PC-3 (cell line): ENCODE results near the gene MTHFD1. TPM values are rescaled to one million over a fixed set of nuclear protein-coding genes. Genes with fewer than 3 reads are reported as not detected.

Experiments used
- ATAC-seq: fragments of 200-7000 bp; cut with Tn5 transposase; 2 replicates; pipeline ENCODE4 v1.9.1; 2020; ENCODE audit warnings: mild to moderate bottlenecking, moderate library complexity
- BruUV-seq: library from RNA; stranded (reverse); fragments of 400-500 nt; replicated peaks from 2 replicates; lab custom pipeline; 2021; lab: Mats Ljungman, UMichigan
- CTCF ChIA-PET: fragments of 300-600 bp; sonication (Branson Sonifier 250); formaldehyde crosslinking; loops from one replicate; lab custom pipeline; 2022; ENCODE audit warnings: antibody characterized with exemption; lab: Charles Lee
- POLR2A ChIA-PET: fragments of 300-600 bp; sonication (Branson Sonifier 250); formaldehyde crosslinking; loops from one replicate; lab custom pipeline; 2022; ENCODE audit warnings: antibody characterized with exemption; ENCODE audit not compliant: unreplicated experiment; lab: Charles Lee
- DNase-seq: peaks from one replicate; pipeline ENCODE4 v3.0.0-alpha.2; 2015
- H2AFZ ChIP-seq: fragments of 300-600 bp; sonication (generic); 2 replicates; pipeline ENCODE4 v1.6.0; 2016; ENCODE audit warnings: antibody characterized with exemption, low read length
- H3F3A ChIP-seq: fragments of 300-600 bp; sonication (generic); one replicate; pipeline ENCODE4 v1.6.0; 2017; ENCODE audit warnings: antibody characterized with exemption, low read length, control low read depth, mild to moderate bottlenecking; ENCODE audit not compliant: unreplicated experiment
- H3K27ac ChIP-seq: fragments of 300-600 bp; sonication (generic); 2 replicates; pipeline ENCODE4 v1.5.1; 2016; ENCODE audit warnings: mild to moderate bottlenecking, low read length
- H3K27me3 ChIP-seq: fragments of 300-600 bp; sonication (generic); 2 replicates; pipeline ENCODE4 v1.6.1; 2016; ENCODE audit warnings: low read length, mixed read lengths
- H3K36me3 ChIP-seq: fragments of 300-600 bp; sonication (generic); 2 replicates; pipeline ENCODE4 v1.6.1; 2016; ENCODE audit warnings: low read depth, mixed run types, low read length, mixed read lengths
- H3K4me1 ChIP-seq: fragments of 300-600 bp; sonication (generic); 2 replicates; pipeline ENCODE4 v1.5.1; 2016; ENCODE audit warnings: low read length; ENCODE audit not compliant: insufficient read depth
- H3K4me2 ChIP-seq: fragments of 300-600 bp; sonication (generic); 2 replicates; pipeline ENCODE4 v1.6.0; 2016; ENCODE audit warnings: low read length
- H3K4me3 ChIP-seq: fragments of 300-600 bp; sonication (generic); 2 replicates; pipeline ENCODE4 v1.5.1; 2016; ENCODE audit warnings: mild to moderate bottlenecking, low read length, mixed read lengths
- H3K79me2 ChIP-seq: fragments of 300-600 bp; sonication (generic); 2 replicates; pipeline ENCODE4 v1.6.1; 2017; ENCODE audit warnings: low read length, mixed read lengths
- H3K9ac ChIP-seq: fragments of 300-600 bp; sonication (generic); 2 replicates; pipeline ENCODE4 v1.6.0; 2016; ENCODE audit warnings: mild to moderate bottlenecking, low read length
- H3K9me2 ChIP-seq: fragments of 300-600 bp; sonication (generic); replicated peaks from 2 replicates; pipeline ENCODE4 v1.6.1; 2016; ENCODE audit warnings: mixed run types, low read length, mixed read lengths
- H3K9me3 ChIP-seq: fragments of 300-600 bp; sonication (generic); 2 replicates; pipeline ENCODE4 v1.6.1; 2016; ENCODE audit warnings: low read length, mixed read lengths
- H4K20me1 ChIP-seq: fragments of 300-600 bp; sonication (generic); 2 replicates; pipeline ENCODE4 v1.6.1; 2016; ENCODE audit warnings: low read length, mixed read lengths
- CTCF ChIP-seq: fragments of 300-600 bp; sonication (generic); conservative IDR thresholded peaks from 2 replicates; pipeline ENCODE4 v1.5.1; 2017; ENCODE audit warnings: antibody characterized with exemption, low read depth, mild to moderate bottlenecking, low read length
- EZH2 ChIP-seq: fragments of 300-600 bp; sonication (generic); IDR thresholded peaks from one replicate; pipeline ENCODE4 v1.6.1; 2017; ENCODE audit warnings: antibody characterized with exemption, mild to moderate bottlenecking, low read length; ENCODE audit not compliant: unreplicated experiment
- EZH2phosphoT487 ChIP-seq: fragments of 300-600 bp; sonication (generic); IDR thresholded peaks from 2 replicates; pipeline ENCODE4 v1.6.1; 2018; ENCODE audit warnings: mild to moderate bottlenecking, antibody characterized with exemption, low read length, borderline replicate concordance
- intact Hi-C: fragments of 100-400 bp; cut with micrococcal nuclease; formaldehyde crosslinking; loops from 2 replicates; pipeline ENCODE4 v1.9.0; 2023
- total RNA-seq: library from RNA; depleted of rRNA; stranded (reverse); fragments of >200 nt; gene quantifications from 2 replicates; pipeline ENCODE4 v1.2.3, GENCODE V29; 2014

MTHFD1 gene
- total RNA-seq, 1 experiment from 2014 or later = 89.3 TPM

GRCh38 chr14:64434528-64434927 is 46.4 kb downstream of the MTHFD1 start:
- ChIA-PET POLR2A (interaction anchor here (0.5 to 0.6 kb wide), 2 partner anchors 63 to 118 kb away, joined by 4 to 13 read pairs; no protein-coding TSS in a partner anchor), CTCF (interaction anchor here (0.6 kb wide), 1 partner anchor 91 kb away, joined by 4 read pairs; no protein-coding TSS in a partner anchor)
- Histone ChIP-seq H3K27me3 (no peaks in the 10 kb centered on the region), H3K27ac (no peak overlapping the region), H3K4me3 (no peak overlapping the region), H4K20me1 (no peaks in the 10 kb centered on the region), H3K79me2 (no peaks in the 10 kb centered on the region), H3K9ac (no peak overlapping the region), H3K36me3 (peaks cover 57% of the 10 kb centered on the region), H3F3A (no peaks in the 10 kb centered on the region), H3K4me1 (peaks cover 11% of the 10 kb centered on the region), H3K9me3 (no peaks in the 10 kb centered on the region), H2AFZ (no peak overlapping the region), H3K9me2 (no peaks in the 10 kb centered on the region), H3K4me2 (no peak overlapping the region)
- TF ChIP-seq CTCF (no peak), EZH2 (no peak), EZH2phosphoT487 (no peak)
- intact Hi-C loops = loop anchor here (5.0 kb wide), 1 partner anchor 92 kb away; no protein-coding TSS in a partner anchor
- ATAC-seq (no peak), DNase-seq (no peak)
- BruUV-seq = no TSS peak

DNA sequence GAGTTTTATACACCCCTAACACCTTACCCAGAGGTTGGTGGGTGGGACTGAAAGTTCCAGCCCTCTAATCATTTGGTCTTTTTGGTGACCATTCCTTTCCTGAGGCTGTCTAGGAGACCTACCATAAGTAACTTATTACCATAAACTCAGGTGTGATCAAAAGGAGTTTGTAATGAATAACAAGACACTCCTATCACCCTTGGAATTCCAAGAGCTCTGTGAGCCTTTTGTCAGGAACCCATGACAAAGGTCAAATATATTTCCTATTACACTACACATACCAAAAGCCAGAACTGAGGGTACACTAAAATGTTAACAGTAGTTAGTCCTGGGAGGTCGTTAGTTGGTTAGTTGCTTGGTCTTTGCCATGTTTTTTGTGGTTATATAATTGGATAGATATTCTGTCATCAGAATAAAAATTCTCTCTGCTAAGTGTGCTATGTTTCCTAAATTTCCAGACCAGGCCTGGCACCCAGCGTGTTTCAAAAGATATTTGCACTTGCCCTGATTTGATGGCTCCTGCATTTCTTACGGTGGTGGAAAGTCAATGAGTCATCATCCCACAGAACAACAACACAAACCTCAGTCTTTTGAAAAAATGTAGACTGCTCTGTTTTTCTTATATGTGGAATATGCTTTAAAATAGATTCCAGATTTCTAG is 50.2 kb downstream of the MTHFD1 start:
- ATAC-seq (peak; percentile 81), DNase-seq (peak; percentile 39)
- Histone ChIP-seq H3K79me2 (no peaks in the 10 kb centered on the region), H3K4me3 (no peak overlapping the region), H3K27ac (no peak overlapping the region), H3K9me2 (no peaks in the 10 kb centered on the region), H3K9me3 (no peaks in the 10 kb centered on the region), H3K4me1 (peaks cover 11% of the 10 kb centered on the region), H3F3A (no peaks in the 10 kb centered on the region), H3K4me2 (no peak overlapping the region), H2AFZ (no peak overlapping the region), H3K27me3 (no peaks in the 10 kb centered on the region), H3K9ac (no peak overlapping the region), H4K20me1 (no peaks in the 10 kb centered on the region), H3K36me3 (peaks cover 50% of the 10 kb centered on the region)
- POLR2A ChIA-PET = interaction anchor here (0.5 kb wide), 1 partner anchor 50 kb away, joined by 6 read pairs; the partner anchor contains the start of gene MTHFD1
- CTCF ChIA-PET = interaction anchor here (0.6 kb wide), 1 partner anchor 21 kb away, joined by 3 read pairs; no protein-coding TSS in a partner anchor
- BruUV-seq = no TSS peak
- no peak for TF ChIP-seq EZH2
- TF ChIP-seq EZH2phosphoT487 = no peak
- no peak for TF ChIP-seq CTCF
- intact Hi-C loops = no loop called here

GRCh38 chr14:64439141-64439540 is 51.0 kb downstream of the MTHFD1 start:
- no peaks in the 10 kb centered on the region for H3K79me2 ChIP-seq
- TF ChIP-seq EZH2 (no peak), EZH2phosphoT487 (no peak), CTCF (no peak)
- no peaks in the 10 kb centered on the region for H3K9me3 ChIP-seq
- H3K9ac ChIP-seq = no peak overlapping the region
- H3K4me1 ChIP-seq = peaks cover 11% of the 10 kb centered on the region
- CTCF ChIA-PET = interaction anchor here (0.6 kb wide), 1 partner anchor 8 kb away, joined by 13 read pairs; no protein-coding TSS in a partner anchor
- no peaks in the 10 kb centered on the region for H4K20me1 ChIP-seq
- H3K36me3 ChIP-seq = peaks cover 55% of the 10 kb centered on the region
- no peak overlapping the region for H2AFZ ChIP-seq
- no peaks in the 10 kb centered on the region for H3K27me3 ChIP-seq
- H3K27ac ChIP-seq = no peak overlapping the region
- no peaks in the 10 kb centered on the region for H3F3A ChIP-seq
- BruUV-seq = no TSS peak
- H3K4me2 ChIP-seq = no peak overlapping the region
- ATAC-seq (no peak), DNase-seq (no peak)
- POLR2A ChIA-PET = no interaction called here
- intact Hi-C loops = no loop called here
- no peak overlapping the region for H3K4me3 ChIP-seq
- H3K9me2 ChIP-seq = no peaks in the 10 kb centered on the region
